H54 (cell line): ENCODE measurements around the gene HOTAIR.

Source experiments
- DNase-seq: peaks from one replicate; pipeline ENCODE4 v3.0.0; 2011; ENCODE audit warnings: low spot score, mixed read lengths; ENCODE audit not compliant: insufficient read length
- FAIRE-seq: peaks from 3 replicates; lab custom pipeline; 2011; peaks lifted over from hg19 to GRCh38; lab: Jason Lieb, UNC
- POLR2A ChIP-seq: IDR thresholded peaks from 2 replicates; pipeline ENCODE4 v1.6.1; 2011; ENCODE audit warnings: low read depth, mild to moderate bottlenecking, low read length

The HOTAIR gene

DNA sequence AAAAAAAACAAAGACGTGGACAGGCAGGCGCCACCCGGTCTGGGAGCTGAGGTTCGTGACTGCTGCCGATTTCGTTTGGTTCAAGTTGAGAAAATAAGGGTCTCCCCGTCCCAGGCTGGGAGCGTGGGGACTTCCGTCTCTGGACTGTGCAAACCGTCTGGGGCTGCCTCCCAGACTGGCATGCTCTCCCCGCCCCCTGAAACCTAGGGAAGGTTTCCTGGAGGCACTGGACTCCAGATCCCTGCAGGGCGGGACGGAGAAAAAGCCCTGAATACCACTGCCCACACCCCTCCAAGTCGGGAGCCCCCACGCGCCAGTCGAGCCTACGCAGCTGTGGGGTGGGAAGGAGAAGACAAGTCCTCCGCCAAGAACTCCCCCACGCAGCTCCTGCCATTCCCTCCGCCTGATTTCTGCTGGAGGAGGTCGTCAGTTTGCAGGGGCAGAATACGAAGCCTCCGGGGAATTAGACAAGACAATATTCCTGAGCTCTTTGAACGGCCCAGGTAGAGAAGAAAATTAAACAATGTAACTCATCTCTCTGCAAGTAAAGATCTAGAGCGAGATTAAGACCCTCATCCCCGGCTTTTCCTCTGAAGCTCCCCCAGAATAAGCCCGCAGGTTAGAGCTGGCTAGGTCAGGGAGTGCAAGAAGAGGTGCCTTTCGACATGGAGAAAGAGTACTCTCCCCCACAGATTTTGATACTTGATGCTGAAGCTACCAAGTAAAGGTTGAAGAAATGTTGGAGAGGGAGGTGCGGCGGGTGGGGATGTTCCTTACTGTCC, 46.5 kb downstream of the HOTAIR start:
- FAIRE-seq: no peak
- no peak for DNase-seq
- TF ChIP-seq POLR2A: no peak

DNA sequence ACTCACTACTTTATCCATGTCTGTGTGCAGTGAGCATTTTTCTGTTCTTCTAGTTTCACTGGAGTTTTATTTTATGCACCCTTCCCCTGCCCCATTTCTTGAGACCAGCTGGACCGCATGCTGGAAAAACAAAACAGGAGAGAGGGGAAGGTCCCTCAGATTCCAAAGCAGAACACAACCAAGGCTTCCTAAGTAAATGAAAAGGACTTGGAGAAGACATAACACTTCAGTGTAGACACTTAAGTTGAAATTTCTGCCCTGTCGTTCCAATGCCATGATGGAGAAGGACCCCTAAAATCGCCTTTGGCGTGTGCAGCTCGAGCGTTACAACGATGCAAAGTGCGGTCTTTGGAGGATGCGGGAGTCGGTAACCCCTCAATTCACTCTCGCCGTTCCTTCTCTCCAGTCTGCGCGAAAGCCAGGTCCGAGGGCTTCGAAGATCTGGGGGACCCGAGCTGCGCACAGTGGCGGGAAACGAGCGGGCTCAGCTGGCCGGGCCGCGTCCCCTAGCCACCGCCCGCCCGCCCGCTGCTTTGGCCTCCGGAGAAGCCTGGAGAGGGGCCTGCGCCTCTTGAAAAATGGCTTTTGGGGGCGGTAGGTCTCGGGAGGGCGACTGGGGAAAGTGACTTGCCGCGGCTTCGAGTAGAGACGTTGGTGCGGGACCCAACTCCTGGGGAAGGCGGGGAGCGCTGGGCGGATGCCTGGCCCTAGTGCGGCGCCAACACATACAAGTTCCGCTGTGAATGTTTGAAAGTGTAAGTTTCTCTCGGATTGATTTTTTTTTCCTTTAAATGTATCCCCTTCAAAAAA, 47.3 kb downstream of the HOTAIR start:
- DNase-seq (no peak), FAIRE-seq (no peak)
- no peak for TF ChIP-seq POLR2A

DNA sequence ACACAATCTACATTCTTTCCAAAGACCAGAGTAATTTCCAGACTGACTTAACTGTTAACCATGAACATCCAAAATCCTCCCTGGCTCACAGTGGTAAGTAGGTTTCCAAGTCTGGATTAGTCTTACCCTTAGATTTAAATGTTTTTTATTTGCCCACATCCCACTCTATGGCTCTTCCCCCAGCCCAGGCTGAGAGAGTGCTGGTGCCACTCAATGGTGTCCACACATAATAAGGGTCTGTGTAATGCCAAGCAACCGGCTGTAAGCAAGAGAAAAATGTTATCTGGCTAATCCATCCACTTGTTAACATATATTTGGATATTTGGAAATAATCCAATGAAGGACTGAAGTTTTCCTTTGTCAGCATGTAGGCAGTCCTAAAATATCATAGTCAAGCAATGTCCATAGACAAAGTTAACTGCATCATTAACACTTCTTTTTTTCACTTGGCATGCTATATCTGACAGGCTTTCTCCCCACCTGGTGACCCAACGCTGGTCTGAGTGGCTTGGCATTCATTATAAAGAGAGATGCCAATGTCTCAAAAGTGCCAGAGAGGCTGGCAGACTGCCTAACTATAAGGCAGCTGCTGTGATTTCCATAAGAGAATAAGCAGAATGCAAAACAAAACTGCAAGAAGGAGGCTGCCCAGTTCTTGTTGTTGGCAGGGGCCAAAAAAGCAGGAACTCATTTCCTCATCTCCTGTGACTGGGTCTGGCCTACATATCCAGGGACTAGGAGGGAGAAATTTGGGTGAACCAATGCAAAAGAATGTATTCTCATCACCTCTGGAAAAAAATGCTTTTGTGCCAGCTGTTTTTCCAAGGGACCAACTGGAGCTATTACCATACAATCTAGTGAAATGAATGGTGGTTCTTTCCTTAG, 50.0 kb downstream of the HOTAIR start:
- DNase-seq: no peak
- no peak for TF ChIP-seq POLR2A
- FAIRE-seq: no peak

DNA sequence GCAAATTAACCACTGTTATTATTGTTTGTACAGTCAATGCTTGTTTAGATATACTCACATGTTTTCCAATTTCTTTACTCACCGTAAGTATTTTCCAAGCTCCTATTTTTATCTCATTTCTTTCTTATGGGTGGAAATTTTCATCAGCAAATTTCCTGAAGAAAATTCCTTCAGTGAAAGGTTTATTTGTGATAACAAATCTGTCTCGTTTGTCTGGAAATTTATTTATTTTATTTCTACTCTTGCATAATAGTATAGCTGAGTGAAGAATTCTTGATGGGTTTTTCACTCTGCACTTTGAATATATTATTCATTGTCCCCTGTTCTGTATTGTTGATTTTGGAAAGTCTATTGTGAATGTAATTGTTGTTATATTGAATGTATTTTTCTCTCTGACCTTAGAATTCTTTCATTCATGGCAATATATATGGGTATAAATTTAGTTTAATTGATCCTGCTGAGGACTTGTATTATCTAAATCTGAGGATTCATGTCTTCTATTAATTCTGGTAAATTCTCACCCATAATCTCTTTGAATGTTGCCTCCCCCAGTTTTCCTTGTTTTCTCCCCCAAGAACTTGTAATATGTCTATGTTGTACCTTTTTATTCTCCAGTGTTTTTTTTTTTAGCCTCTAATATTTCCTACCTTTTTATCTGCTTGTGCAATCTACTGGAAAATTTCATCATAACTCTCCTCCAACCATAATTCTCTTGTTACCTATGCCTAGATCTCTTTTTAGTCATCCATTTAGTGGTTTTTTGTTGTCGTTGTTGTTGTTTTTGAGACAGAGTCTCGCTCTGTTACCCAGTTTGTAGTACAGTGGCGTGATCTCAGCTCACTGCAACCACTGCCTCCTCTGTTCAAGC, 57.7 kb downstream of the HOTAIR start:
- no peak for TF ChIP-seq POLR2A
- no peak for FAIRE-seq

More for the DNA sequence above, 57.7 kb downstream of the HOTAIR start:
- no peak for DNase-seq
